ENCODE results near the gene HOXA7. TPM values are rescaled to one million over a fixed set of nuclear protein-coding genes. Genes with fewer than 3 reads are reported as not detected.

Gene HOXA7
- total and polyA plus RNA-seq, 2 donors (not counting 1 experiment from before 2014, with no cell fraction given), result 0.37 TPM; not detected in 1

DNA sequence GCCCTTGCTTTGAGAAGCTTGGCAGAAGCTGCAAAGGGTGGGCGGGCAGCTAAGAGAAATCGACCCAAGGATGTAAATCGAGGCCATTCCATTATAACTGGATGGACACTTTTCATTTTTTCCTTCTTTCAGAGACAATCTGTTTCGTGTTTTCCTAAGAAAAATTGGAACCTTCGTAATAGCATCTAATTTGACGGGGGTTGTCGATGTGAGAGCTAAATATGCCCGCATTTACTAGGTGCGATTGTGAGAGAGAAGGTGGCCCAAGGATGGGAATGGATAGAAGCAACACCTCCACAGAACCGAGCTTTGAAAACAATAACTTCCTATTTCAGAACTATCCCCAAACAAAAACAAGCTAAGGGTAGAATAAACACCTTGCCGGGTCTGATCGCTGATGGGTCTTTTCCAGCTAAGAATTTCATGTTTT is 25.1 kb downstream of the HOXA7 start:
- 43% methylated on average over 4 of the region's 12 CpGs for WGBS (ENCODE audit: insufficient coverage)
- H3K9me3 ChIP-seq (ENCODE audit: control extremely low read depth in 1 of 3, control insufficient read depth in 2 of 3, insufficient read depth in 1 of 3, low read length in 2 of 3), result peaks cover 0 to 13% (median 0%) of the 10 kb centered on the region in 3 donors
- DNase-seq (no peak), ATAC-seq (ENCODE audit: low read depth) (no peak)
- H3K4me3 ChIP-seq (ENCODE audit: control extremely low read depth in 1 of 5, extremely low read depth in 1 of 5, insufficient read depth in 1 of 5, low read depth in 2 of 5, low read length in 4 of 5), result peak overlapping the region; percentile 48 to 72 (median 58)
- H2AFZ ChIP-seq (ENCODE audit: insufficient read depth, low read depth, low read length, poor library complexity, severe bottlenecking), result peak overlapping the region; percentile 83
- Mint-ChIP-seq H3K4me3 (peak overlapping the region; percentile 80), H3K27ac (no peak overlapping the region), H3K27me3 (peaks cover 66% of the 10 kb centered on the region), H3K9me3 (ENCODE audit: insufficient read depth) (peaks cover 2% of the 10 kb centered on the region), H3K4me1 (no peaks in the 10 kb centered on the region)
- ChIA-PET CTCF (interaction anchor here (0.9 to 1.3 kb wide), 4 partner anchors 12 to 29 kb away, joined by 3 to 5 read pairs (median 4); partner anchors contain the start of gene HOXA5), POLR2A (no interaction called here)
- peaks cover 0 to 24% (median 10%) of the 10 kb centered on the region in 4 experiments for H3K27me3 ChIP-seq (replicated peaks in 1 of 4; ENCODE audit: control extremely low read depth in 1 of 4, control insufficient read depth in 3 of 4, insufficient read depth in 4 of 4, low read length in 3 of 4)
- H3K27ac ChIP-seq (ENCODE audit: low read length in 2 of 2), result peak overlapping the region in 1 of 2 donors; percentile 54
- peak overlapping the region; percentile 74 for H3K4me2 ChIP-seq (replicated peaks; ENCODE audit: low read depth, low read length, poor library complexity, severe bottlenecking)
- no peaks in the 10 kb centered on the region for H3K79me2 ChIP-seq (ENCODE audit: control insufficient read depth, insufficient read depth, low read length)
- H3K36me3 ChIP-seq (replicated peaks in 1 of 2; ENCODE audit: control extremely low read depth in 1 of 2, control insufficient read depth in 1 of 2, extremely low read depth in 1 of 2, insufficient read depth in 2 of 2, low read length in 1 of 2), result no peaks in the 10 kb centered on the region
- no peaks in the 10 kb centered on the region for H3K4me1 ChIP-seq (ENCODE audit: control insufficient read depth in 2 of 2, insufficient read depth in 2 of 2, low read length in 2 of 2)
- TF ChIP-seq, protein P1, sequence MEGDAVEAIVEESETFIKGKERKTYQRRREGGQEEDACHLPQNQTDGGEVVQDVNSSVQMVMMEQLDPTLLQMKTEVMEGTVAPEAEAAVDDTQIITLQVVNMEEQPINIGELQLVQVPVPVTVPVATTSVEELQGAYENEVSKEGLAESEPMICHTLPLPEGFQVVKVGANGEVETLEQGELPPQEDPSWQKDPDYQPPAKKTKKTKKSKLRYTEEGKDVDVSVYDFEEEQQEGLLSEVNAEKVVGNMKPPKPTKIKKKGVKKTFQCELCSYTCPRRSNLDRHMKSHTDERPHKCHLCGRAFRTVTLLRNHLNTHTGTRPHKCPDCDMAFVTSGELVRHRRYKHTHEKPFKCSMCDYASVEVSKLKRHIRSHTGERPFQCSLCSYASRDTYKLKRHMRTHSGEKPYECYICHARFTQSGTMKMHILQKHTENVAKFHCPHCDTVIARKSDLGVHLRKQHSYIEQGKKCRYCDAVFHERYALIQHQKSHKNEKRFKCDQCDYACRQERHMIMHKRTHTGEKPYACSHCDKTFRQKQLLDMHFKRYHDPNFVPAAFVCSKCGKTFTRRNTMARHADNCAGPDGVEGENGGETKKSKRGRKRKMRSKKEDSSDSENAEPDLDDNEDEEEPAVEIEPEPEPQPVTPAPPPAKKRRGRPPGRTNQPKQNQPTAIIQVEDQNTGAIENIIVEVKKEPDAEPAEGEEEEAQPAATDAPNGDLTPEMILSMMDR (IDR thresholded peaks at IDR 0.05), result no peak
- TF ChIP-seq EZH2 (IDR thresholded peaks at IDR 0.05; ENCODE audit: borderline replicate concordance, insufficient read depth, low read depth, low read length, poor library complexity, severe bottlenecking), result no peak
- H4K20me1 ChIP-seq (ENCODE audit: control insufficient read depth, insufficient read depth, low read length, poor library complexity, severe bottlenecking), result no peaks in the 10 kb centered on the region
- H3K9ac ChIP-seq (ENCODE audit: low read length), result peak overlapping the region; percentile 71
- intact Hi-C loops (cut with micrococcal nuclease), result loop anchor here (1.0 kb wide), 1 partner anchor 35 kb away; no protein-coding TSS in a partner anchor

Data from B cell (primary cell).